ENCODE measurements around the gene TSPAN5. TPM values are rescaled to one million over a fixed set of nuclear protein-coding genes. Genes with fewer than 3 reads are reported as not detected.

TSPAN5 gene
- total RNA-seq, 1 donor from 2014 or later: 21.1 TPM

DNA sequence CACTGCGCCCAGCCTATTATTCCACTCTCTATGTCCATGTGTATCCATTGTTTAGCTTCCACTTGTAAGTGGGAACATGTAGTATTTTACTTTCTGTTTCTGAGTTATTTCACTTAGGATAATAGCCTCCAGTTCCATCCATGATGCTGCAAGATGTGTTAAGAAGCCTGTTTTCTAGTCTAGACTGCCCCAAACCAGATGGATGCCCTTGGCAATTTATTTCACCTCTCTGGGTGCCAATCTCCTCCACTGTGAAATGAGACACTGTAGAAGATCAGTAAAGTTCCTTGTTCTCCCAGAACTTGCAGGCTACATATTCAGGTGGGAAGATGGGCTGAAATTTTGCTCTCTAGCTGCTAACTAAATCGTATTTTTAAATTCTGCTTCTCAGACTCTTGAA is 72.8 kb downstream of the TSPAN5 start:
- Mint-ChIP-seq H3K4me1 (ENCODE audit: low read depth) (peaks cover 12% of the 10 kb centered on the region), H3K27ac (no peak overlapping the region), H3K36me3 (ENCODE audit: low read depth) (peaks cover 8% of the 10 kb centered on the region), H3K9me3 (no peaks in the 10 kb centered on the region), H3K27me3 (ENCODE audit: low read depth) (no peaks in the 10 kb centered on the region), H3K4me3 (ENCODE audit: low read depth) (no peak overlapping the region)
- intact Hi-C loops (cut with micrococcal nuclease): no loop called here
- DNase-seq (ENCODE audit: low spot score): no peak

DNA sequence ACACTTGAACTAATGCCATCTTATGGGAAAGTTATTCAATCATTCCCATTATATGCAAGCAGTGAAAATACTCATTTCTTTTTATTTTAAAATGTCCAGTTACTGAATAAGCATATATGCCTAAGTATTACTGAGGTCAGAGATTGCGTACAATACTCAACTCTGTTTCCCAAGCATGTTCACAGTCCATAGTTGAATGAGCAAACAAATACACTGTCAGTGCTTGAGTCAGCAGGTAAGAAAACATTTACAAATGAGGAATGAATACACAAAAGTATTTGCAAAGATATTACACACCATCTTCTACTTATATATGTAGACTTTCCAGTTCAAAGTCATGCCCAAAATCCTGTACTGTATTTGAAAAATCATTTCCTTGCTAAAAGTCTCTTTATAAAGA is 74.1 kb downstream of the TSPAN5 start:
- peaks cover 7% of the 10 kb centered on the region for H3K36me3 Mint-ChIP-seq (ENCODE audit: low read depth)
- no peaks in the 10 kb centered on the region for H3K9me3 Mint-ChIP-seq
- no peaks in the 10 kb centered on the region for H3K27me3 Mint-ChIP-seq (ENCODE audit: low read depth)
- intact Hi-C loops (cut with micrococcal nuclease): no loop called here
- no peak overlapping the region for H3K27ac Mint-ChIP-seq
- no peak for DNase-seq (ENCODE audit: low spot score)
- peaks cover 17% of the 10 kb centered on the region for H3K4me1 Mint-ChIP-seq (ENCODE audit: low read depth)
- H3K4me3 Mint-ChIP-seq (ENCODE audit: low read depth): no peak overlapping the region

DNA sequence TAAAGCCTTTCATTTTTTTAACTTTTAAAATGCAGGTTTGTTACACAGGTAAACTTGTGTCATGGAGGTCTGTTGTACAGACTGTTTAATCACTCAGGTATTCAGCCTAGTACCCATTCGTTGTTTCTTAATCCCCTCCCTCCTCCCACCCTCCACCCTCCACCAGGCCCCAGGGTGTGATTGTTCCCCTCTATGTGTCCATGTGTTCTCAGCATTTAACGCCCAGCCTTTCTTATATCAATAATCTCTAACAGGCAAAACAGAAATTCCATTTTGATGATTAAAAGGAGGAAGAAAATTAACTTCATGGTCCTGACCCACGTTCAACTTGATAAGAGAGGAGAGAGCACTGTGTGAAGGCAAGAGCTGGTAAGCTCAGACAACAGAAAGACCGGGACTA is 75.1 kb downstream of the TSPAN5 start:
- DNase-seq (ENCODE audit: low spot score): no peak
- Mint-ChIP-seq H3K27ac (no peak overlapping the region), H3K4me3 (ENCODE audit: low read depth) (no peak overlapping the region), H3K4me1 (ENCODE audit: low read depth) (peaks cover 21% of the 10 kb centered on the region), H3K9me3 (no peaks in the 10 kb centered on the region), H3K36me3 (ENCODE audit: low read depth) (peaks cover 7% of the 10 kb centered on the region), H3K27me3 (ENCODE audit: low read depth) (no peaks in the 10 kb centered on the region)
- intact Hi-C loops (cut with micrococcal nuclease): no loop called here

DNA sequence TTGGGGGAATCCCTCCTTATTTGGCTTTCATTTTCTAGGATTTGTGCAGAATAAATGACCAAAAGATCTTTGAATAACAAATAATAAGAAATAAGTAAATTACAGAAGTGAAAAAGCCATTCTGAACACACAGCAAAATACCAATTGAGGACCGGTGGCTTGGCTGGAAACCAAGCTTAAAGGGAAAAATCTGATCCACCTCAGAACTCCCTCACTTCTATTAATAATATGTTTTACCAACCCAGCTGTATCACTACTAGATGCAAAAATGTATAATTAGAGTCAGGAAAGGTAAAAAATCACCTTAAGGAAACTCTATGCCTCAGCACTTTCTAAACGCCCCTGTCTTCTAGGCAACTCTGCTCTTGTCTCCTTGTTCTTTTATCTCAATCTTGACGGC is 77.3 kb downstream of the TSPAN5 start:
- intact Hi-C loops (cut with micrococcal nuclease): no loop called here
- Mint-ChIP-seq H3K4me1 (ENCODE audit: low read depth) (peaks cover 28% of the 10 kb centered on the region), H3K9me3 (no peaks in the 10 kb centered on the region), H3K27ac (no peak overlapping the region), H3K36me3 (ENCODE audit: low read depth) (peaks cover 12% of the 10 kb centered on the region), H3K4me3 (ENCODE audit: low read depth) (no peak overlapping the region), H3K27me3 (ENCODE audit: low read depth) (no peaks in the 10 kb centered on the region)
- no peak for DNase-seq (ENCODE audit: low spot score)

DNA sequence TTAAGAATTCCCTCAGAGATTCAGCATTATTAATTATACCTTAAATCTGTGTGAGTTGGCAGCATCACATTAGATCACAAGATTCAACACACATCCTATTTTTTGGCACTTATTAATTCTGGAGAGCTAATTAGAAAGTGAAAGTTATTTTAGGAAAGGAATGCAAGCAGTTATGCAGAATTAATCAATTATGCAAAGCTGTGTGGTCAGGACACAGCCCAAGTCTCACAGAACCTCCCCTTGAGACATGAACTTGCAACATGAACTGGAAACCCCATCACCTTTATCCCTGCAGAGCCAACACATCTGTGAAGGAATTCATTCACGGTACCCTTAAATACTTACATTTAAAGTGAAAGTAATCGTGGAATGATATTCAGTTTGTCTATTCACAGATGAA is 80.5 kb downstream of the TSPAN5 start:
- Mint-ChIP-seq H3K4me3 (ENCODE audit: low read depth) (no peak overlapping the region), H3K4me1 (ENCODE audit: low read depth) (peaks cover 22% of the 10 kb centered on the region), H3K27me3 (ENCODE audit: low read depth) (no peaks in the 10 kb centered on the region), H3K9me3 (no peaks in the 10 kb centered on the region), H3K27ac (no peak overlapping the region), H3K36me3 (ENCODE audit: low read depth) (peaks cover 35% of the 10 kb centered on the region)
- DNase-seq (ENCODE audit: low spot score): no peak
- intact Hi-C loops (cut with micrococcal nuclease): no loop called here

DNA sequence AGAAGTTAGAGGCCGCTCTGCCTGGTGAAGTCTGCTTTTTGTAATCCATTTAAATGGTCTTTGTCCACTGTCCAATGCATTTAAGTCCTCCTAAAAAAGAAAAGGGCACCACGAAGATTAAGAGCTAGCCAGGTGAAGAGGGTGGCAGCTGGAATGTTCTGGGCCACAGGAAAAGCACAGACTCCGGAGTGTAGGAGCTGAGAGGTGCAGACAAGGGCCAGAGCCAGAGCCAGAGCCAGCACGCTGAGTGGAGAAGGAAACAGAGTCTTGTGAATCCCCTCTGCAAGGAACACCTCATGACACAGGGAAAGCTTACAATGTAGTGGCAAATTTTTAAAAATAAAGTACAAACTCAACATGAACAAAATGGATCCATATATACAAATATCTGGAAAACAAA is 83.6 kb downstream of the TSPAN5 start:
- intact Hi-C loops (cut with micrococcal nuclease): no loop called here
- Mint-ChIP-seq H3K4me1 (ENCODE audit: low read depth) (peaks cover 33% of the 10 kb centered on the region), H3K27ac (no peak overlapping the region), H3K36me3 (ENCODE audit: low read depth) (peaks cover 35% of the 10 kb centered on the region), H3K27me3 (ENCODE audit: low read depth) (no peaks in the 10 kb centered on the region), H3K9me3 (no peaks in the 10 kb centered on the region), H3K4me3 (ENCODE audit: low read depth) (no peak overlapping the region)
- DNase-seq (ENCODE audit: low spot score): no peak

DNA sequence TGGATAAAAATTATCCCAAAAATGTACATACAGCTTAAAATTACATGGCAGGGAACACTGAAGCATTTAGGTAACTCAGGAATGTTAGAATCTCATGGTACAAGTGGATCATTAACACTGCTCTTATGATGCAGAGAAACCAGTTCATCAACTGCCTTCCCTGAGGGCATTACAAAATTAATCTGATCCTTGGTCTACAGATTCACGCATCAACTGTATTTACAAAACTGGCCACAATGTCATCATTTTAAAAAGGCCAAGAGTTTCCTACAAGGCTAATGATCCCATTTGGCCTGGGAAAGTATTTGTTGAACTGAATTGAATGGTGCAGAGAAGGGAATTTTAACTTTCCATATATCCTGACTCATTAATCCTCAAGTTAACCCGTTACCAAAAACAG is 84.6 kb downstream of the TSPAN5 start:
- Mint-ChIP-seq H3K27ac (no peak overlapping the region), H3K36me3 (ENCODE audit: low read depth) (peaks cover 35% of the 10 kb centered on the region), H3K27me3 (ENCODE audit: low read depth) (no peaks in the 10 kb centered on the region), H3K4me1 (ENCODE audit: low read depth) (peaks cover 41% of the 10 kb centered on the region), H3K9me3 (no peaks in the 10 kb centered on the region), H3K4me3 (ENCODE audit: low read depth) (no peak overlapping the region)
- no peak for DNase-seq (ENCODE audit: low spot score)
- intact Hi-C loops (cut with micrococcal nuclease): no loop called here

DNA sequence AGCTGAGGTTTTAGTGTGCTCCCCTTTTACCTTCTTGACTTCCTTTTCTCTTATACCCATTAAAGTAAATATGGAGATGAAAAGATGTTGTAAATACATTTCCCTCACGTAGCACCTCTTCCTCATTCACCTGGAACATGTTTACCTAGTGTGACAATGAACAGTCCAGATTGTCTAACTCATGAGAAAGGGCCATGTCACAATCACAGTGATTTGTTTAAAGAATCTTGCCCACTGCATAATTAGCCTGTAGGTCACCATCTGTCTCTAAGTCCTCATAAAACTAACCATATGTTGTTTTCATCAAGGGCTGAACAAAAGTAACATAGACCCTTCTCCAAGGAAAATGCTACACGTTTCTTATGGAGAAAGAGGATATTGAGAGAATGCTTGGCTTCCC is 85.7 kb downstream of the TSPAN5 start:
- H3K36me3 Mint-ChIP-seq (ENCODE audit: low read depth): peaks cover 36% of the 10 kb centered on the region

DNA sequence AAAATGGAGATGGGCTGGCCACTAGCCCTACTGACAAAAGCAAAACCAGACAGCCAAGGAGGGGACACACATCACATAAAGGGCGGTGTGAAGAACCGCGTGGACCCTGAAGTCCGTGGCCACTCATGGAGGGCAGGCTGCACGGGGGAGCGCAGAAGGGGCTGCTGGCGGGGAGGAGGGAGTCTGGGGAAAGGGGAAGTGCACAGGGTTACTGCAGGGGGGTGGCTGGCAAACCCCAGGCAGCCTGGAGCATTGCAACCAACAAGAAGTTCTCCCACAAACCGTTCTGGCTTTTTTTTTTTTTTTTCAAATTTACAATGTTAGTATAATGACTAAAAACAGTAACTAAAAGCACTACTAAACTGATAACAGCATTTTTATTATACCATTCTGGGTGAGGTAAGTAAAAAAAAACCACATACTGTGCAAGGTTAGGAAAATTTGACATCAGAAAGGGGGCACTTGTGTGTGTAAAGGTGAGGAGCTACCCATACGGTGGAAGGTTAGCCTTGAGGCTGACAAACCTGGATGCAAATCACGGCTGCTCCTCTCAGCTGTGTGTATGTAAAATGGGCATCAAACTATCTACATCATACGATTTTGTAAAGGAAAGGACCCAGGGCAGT is 87.1 kb downstream of the TSPAN5 start:
- no peak for DNase-seq (ENCODE audit: low spot score)
- Mint-ChIP-seq H3K9me3 (no peaks in the 10 kb centered on the region), H3K36me3 (ENCODE audit: low read depth) (peaks cover 33% of the 10 kb centered on the region), H3K4me3 (ENCODE audit: low read depth) (no peak overlapping the region), H3K4me1 (ENCODE audit: low read depth) (peaks cover 35% of the 10 kb centered on the region), H3K27me3 (ENCODE audit: low read depth) (no peaks in the 10 kb centered on the region), H3K27ac (peak overlapping the region; percentile 68)
- intact Hi-C loops (cut with micrococcal nuclease): loop anchor here (2.0 kb wide), 1 partner anchor 30 kb away; no protein-coding TSS in a partner anchor

More for the DNA sequence above, 85.7 kb downstream of the TSPAN5 start:
- DNase-seq (ENCODE audit: low spot score): no peak
- intact Hi-C loops (cut with micrococcal nuclease): no loop called here
- H3K4me3 Mint-ChIP-seq (ENCODE audit: low read depth): no peak overlapping the region
- no peaks in the 10 kb centered on the region for H3K9me3 Mint-ChIP-seq
- H3K4me1 Mint-ChIP-seq (ENCODE audit: low read depth): peaks cover 36% of the 10 kb centered on the region
- H3K27ac Mint-ChIP-seq: no peak overlapping the region
- no peaks in the 10 kb centered on the region for H3K27me3 Mint-ChIP-seq (ENCODE audit: low read depth)

DNA sequence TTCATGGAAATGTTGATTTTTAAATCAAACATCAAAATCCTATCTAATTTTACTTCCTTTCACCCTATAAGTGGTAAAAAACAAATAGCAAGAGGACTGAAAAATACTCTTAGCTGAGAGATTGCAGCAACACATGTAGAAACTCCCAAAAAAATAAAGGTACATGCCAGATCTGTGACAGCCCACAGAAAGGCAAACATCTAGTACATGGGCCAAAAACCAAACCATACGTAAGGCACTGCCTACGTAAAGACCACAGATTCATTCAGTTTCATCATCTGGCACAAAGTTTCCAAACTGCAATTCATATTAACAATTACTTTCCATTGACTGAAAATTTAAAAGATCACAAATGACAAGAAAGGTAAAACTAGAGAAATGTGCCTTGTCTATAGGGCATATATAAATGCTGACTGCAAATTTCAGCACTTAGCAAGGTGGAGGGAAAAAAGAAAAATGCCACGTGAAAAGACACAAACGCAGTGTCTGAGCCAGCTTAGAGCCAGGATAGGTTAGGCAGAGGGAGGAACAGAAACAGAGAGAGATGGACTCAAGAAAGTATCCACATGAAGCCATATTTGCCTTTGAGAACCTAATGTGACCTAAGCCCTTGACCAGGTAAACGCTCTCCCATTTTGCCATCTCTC is 88.1 kb downstream of the TSPAN5 start:
- H3K4me1 Mint-ChIP-seq (ENCODE audit: low read depth): peaks cover 37% of the 10 kb centered on the region
- intact Hi-C loops (cut with micrococcal nuclease): loop anchor here (2.0 kb wide), 1 partner anchor 31 kb away; no protein-coding TSS in a partner anchor
- no peak for DNase-seq (ENCODE audit: low spot score)

DNA sequence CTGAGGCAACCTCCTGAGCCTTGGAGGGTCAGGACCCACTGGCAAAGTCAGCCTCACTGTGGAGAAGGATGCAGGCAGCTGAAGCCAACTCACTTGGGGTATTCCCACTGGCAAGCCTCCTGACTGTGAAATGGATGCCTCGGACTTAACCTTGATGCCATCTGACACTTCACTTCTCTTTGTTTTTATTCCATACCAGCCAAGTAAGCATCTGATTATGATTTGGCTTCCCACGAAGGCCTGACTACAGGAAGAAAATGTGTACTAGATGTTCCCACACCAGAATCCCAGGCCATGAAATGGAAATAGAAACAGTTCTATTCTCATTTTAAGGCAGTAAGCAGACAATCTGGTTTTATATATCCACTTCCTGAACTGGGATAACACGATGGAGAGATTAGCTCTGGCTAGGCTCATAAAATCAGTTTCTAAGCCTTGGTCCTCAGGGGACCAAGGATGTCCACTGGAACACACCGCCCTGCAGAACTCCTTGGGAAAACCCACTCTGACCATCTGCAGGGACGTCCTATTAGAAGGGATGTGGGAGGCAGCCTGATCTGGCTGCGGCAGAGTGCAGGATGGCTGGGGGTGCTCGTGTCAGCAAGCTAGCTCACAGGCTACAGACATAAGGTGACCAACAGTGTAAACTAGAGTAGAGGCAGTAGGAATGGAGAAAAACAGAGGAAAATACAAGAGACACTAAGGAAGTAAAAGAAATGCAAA is 89.3 kb downstream of the TSPAN5 start:
- Mint-ChIP-seq H3K27ac (peak overlapping the region; percentile 12), H3K36me3 (ENCODE audit: low read depth) (peaks cover 18% of the 10 kb centered on the region), H3K27me3 (ENCODE audit: low read depth) (no peaks in the 10 kb centered on the region), H3K9me3 (no peaks in the 10 kb centered on the region), H3K4me3 (ENCODE audit: low read depth) (no peak overlapping the region), H3K4me1 (ENCODE audit: low read depth) (peaks cover 37% of the 10 kb centered on the region)
- no peak for DNase-seq (ENCODE audit: low spot score)
- intact Hi-C loops (cut with micrococcal nuclease): no loop called here

More for the DNA sequence above, 88.1 kb downstream of the TSPAN5 start:
- Mint-ChIP-seq H3K36me3 (ENCODE audit: low read depth) (peaks cover 26% of the 10 kb centered on the region), H3K4me3 (ENCODE audit: low read depth) (no peak overlapping the region), H3K9me3 (no peaks in the 10 kb centered on the region), H3K27me3 (ENCODE audit: low read depth) (no peaks in the 10 kb centered on the region), H3K27ac (peak overlapping the region; percentile 68)

DNA sequence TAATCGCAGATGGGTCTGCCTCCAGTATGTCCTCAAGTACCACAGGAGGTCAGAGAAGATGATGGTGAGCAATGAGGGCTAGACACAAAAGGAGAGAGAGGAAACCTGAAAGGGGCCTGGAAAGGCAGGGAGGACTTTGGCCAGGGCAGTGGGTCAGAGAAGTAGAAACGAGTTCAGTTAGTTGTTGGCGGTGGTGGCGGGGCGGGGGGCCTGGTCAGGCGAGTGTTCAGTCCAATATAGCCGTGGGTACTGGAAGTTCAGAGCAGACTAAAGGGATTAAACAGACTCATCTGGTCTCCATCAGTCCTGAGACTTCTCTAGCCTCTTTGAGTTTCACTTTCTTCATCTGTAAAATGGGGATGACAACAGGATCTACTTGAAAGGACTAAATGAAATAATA is 90.8 kb downstream of the TSPAN5 start:
- H3K27me3 Mint-ChIP-seq (ENCODE audit: low read depth): no peaks in the 10 kb centered on the region
- H3K4me1 Mint-ChIP-seq (ENCODE audit: low read depth): peaks cover 37% of the 10 kb centered on the region
- DNase-seq (ENCODE audit: low spot score): no peak
- H3K4me3 Mint-ChIP-seq (ENCODE audit: low read depth): no peak overlapping the region
- peaks cover 10% of the 10 kb centered on the region for H3K36me3 Mint-ChIP-seq (ENCODE audit: low read depth)
- no peaks in the 10 kb centered on the region for H3K9me3 Mint-ChIP-seq
- H3K27ac Mint-ChIP-seq: peak overlapping the region; percentile 44
- intact Hi-C loops (cut with micrococcal nuclease): no loop called here

DNA sequence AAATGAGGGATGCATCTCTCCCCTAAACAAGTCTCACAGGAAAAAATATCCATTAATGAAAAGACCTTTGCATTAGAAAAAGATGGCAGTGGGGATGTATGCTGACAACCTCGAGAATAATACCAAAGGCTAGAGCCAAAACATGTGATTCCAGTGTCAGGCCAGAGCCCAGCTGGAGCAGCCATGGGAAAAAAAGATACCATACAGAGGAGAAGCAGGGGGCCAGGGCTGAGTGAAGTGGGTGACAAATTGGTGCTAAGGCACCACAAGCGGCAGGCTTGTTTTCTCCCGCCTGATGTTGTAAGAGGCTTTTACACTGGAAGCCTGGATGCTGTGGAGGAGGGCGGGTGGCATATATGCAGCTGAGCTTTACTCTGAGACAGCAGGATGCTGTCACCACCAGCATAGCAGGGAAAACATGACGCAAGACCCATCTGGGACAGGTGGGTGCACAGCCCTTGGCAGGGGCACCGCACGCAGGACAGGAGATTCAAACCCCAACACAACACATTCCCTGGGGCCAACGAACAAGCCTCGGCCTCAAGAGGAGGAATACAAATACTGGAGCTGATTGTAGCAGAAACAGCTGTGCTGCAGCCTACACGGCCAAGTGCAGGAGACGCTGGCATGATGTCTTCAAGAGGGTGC is 91.9 kb downstream of the TSPAN5 start:
- Mint-ChIP-seq H3K4me3 (ENCODE audit: low read depth) (no peak overlapping the region), H3K9me3 (no peaks in the 10 kb centered on the region), H3K27ac (no peak overlapping the region), H3K27me3 (ENCODE audit: low read depth) (no peaks in the 10 kb centered on the region), H3K36me3 (ENCODE audit: low read depth) (peaks cover 14% of the 10 kb centered on the region), H3K4me1 (ENCODE audit: low read depth) (peaks cover 33% of the 10 kb centered on the region)
- DNase-seq (ENCODE audit: low spot score): no peak
- intact Hi-C loops (cut with micrococcal nuclease): no loop called here
